RWPE1 (cell line): ENCODE data around the gene NPPA.

Experiments
- CTCF ChIA-PET: fragments of 350-600 bp; sonication (Branson Sonifier 250); formaldehyde crosslinking; extraction: SDS; loops from one replicate; lab custom pipeline; 2021; lab: Yijun Ruan, JAX
- POLR2A ChIA-PET: fragments of 400-600 bp; formaldehyde crosslinking; extraction: SDS; loops from one replicate; lab custom pipeline; 2020; ENCODE audit warnings: antibody characterized with exemption; ENCODE audit not compliant: low non-redundant PET; lab: Yijun Ruan, JAX
- DNase-seq: peaks from one replicate; pipeline ENCODE4 v3.0.0; 2012; ENCODE audit warnings: low spot score
- H3K27ac ChIP-seq: fragments of 450-650 bp; 2 replicates; pipeline ENCODE4 v1.5.1; 2017
- CTCF ChIP-seq: fragments of 450-650 bp; conservative IDR thresholded peaks from 2 replicates; pipeline ENCODE4 v1.5.1; 2017; ENCODE audit warnings: low read depth, mild to moderate bottlenecking

Gene NPPA

GRCh38 chr1:11887666-11888007 lies 40.1 kb upstream of the NPPA start:
- no peak overlapping the region for H3K27ac ChIP-seq
- ChIA-PET POLR2A (no interaction called here), CTCF (interaction anchor here (0.6 to 1.1 kb wide), 2 partner anchors 50 to 218 kb away, joined by 3 to 4 read pairs; no protein-coding TSS in a partner anchor)
- no peak for DNase-seq
- TF ChIP-seq CTCF, result no peak

DNA sequence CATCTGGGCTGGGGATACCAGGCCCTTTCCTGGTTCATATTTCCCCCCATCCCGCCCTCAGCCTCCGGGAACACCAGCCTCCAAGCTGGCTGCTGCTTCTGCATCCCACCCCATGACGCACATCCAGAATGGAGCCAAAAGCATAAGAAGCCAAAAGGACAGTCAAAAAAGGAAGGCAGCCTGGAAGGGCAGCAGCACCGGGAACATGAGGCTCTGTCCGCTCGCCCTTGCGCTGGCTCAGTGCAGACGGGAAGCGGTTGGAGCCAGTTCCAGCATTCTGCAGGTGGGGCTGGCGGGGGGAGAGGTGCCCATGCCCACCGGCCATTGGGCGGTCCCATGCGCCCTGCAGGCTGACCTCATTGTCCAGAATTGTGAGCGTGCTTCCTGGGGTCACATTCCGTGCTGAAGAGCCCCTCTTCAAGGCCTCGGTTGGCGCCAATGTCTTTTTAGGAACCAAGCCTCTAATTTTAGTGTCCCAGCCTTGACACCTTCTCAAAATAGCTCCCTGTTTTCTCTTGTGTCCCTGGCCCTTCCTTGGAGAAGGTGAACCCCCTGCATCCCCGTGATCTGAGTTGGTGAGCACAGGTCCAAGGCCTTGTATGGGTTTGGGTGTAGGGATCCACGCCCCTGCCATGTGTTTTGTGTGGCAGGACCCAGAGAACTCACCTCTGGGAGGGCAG lies 39.5 kb upstream of the NPPA start:
- POLR2A ChIA-PET, result no interaction called here
- CTCF ChIA-PET, result interaction anchor here (1.1 kb wide), 1 partner anchor 49 kb away, joined by 4 read pairs; no protein-coding TSS in a partner anchor
- no peak for DNase-seq
- TF ChIP-seq CTCF, result no peak
- no peak overlapping the region for H3K27ac ChIP-seq

DNA sequence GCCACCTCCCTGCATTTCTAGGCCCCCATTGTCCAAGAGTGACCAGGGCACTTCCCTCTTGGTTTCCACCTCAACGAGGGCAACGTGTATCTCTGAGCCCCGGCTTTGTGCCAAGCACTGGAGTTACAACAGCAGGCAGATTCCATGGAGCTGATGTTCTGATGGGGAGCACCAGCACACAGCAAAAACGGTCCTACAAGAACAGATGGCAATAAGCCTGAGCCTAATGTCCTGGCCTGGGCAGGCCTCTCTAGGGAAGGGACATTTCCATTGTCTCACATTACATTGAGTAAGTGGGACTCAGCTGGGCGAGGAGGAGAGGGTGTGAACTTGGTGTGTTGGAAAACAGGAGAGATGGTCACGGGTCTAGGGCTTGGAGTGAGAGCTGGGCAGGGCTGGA lies 38.3 kb upstream of the NPPA start:
- DNase-seq, result no peak

DNA sequence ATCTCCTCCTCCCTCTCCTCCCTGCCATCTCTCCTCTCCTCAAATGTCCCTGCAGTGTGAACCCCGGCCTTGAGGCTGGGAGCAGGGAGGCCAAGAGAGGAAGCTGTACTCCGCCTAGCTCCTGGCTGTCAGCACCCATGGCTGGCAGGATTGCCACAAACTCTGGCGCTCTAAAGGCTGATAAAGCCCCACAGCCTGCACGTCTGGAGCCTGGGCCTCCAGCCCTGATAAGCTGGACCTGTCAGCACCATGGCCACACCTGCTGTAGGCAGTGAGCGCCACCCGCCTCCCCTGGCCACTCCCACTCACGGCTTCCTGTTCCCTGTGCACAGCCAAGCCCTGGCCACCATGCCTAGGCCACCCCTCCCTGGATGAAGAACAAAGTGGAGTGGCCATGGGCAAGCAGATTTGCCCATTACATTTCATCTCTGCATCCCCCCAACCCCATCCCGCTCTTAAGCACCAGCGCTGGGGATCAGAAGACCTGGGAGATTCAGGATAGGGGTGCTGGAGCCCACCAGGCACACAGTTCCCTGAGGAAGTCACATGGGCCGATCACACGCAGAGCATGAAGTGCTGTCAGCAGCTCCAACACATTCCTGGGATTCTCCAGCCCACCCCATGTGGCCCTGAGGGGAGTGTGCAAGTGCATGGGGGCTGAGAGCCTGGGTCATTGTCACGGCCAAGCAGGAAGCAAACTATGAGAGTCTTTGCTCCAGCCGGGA lies 35.4 kb upstream of the NPPA start:
- no peak for TF ChIP-seq CTCF
- ChIA-PET POLR2A (no interaction called here), CTCF (interaction anchor here (1.1 kb wide), 1 partner anchor 11 kb away, joined by 3 read pairs; no protein-coding TSS in a partner anchor)
- no peak overlapping the region for H3K27ac ChIP-seq
- DNase-seq, result no peak

More for the DNA sequence above, 38.3 kb upstream of the NPPA start:
- no peak overlapping the region for H3K27ac ChIP-seq
- ChIA-PET CTCF (no interaction called here), POLR2A (no interaction called here)
- TF ChIP-seq CTCF, result no peak

GRCh38 chr1:11881749-11882441 lies 34.3 kb upstream of the NPPA start:
- H3K27ac ChIP-seq, result no peak overlapping the region
- ChIA-PET CTCF (interaction anchor here (0.6 to 1.1 kb wide), 3 partner anchors 12 to 118 kb away, joined by 3 to 6 read pairs (median 3); no protein-coding TSS in a partner anchor), POLR2A (no interaction called here)
- no peak for TF ChIP-seq CTCF
- DNase-seq, result no peak
